ENCODE data around the gene SLC25A29. TPM values are rescaled to one million over a fixed set of nuclear protein-coding genes. Genes with fewer than 3 reads are reported as not detected.
"Not testable (repeated sequence)": the region's sequence is repeated elsewhere in the genome, so short reads cannot be mapped to it uniquely, and the experiment has no call there.

SLC25A29 gene
- total RNA-seq, 1 experiment from 2014 or later, result 179 TPM

DNA sequence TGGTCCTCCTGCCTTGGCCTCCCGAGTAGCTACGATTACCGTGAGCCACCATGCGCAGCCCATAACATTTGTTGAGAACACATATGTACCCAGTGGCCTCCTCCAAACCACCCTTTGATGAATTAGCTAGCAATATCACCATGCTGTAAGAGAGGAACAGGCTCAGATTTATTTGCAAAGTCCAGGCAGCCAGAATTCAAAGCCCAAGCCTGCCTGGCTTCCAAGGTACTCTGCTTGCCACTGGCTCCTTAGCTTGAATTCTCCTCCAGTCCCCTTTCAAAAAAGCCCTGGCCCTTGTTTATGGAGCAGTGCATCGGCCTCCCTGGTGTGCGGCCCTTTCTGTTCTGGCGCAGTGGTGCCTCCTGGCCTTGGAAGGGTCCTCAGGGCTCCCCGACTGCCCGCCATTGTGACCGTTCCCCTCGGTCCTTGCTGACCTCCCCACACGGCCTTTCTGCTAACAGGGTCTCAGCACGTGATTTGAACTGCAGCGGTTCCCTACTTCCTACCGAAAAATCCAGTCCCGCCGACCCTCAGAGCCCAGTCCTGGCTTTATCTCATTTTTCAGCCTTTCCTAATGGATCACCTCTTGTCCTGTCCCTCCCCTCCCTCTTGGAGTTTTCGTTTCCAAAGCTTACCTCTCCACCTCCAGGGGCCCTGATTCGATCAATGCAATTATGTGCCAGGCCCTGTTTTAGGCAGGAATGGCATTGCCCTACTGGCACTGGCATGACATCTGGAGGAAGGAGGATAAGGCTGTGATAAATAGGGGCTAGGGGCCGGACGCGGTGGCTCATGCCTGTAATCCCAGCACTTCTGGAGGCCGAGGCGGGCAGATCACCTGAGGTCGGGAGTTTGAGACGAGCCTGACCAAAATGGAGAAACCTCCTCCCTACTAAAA lies 22.0 kb downstream of the SLC25A29 start:
- POLR2A ChIA-PET, result no interaction called here
- TF ChIP-seq FOXK1 (CRISPR knock-in tag; IDR thresholded peaks at IDR 0.05) (no peak), ZNF423 (CRISPR knock-in tag; IDR thresholded peaks at IDR 0.05) (no peak), PRRX2 (CRISPR knock-in tag; IDR thresholded peaks at IDR 0.05) (no peak), KAT7 (CRISPR knock-in tag; IDR thresholded peaks at IDR 0.05; ENCODE audit: borderline replicate concordance) (no peak), ZNF138 (CRISPR knock-in tag; conservative IDR thresholded peaks at IDR 0.05) (no peak), ZNF219 (CRISPR knock-in tag; IDR thresholded peaks at IDR 0.05; ENCODE audit: borderline replicate concordance) (no peak), GTF2I (CRISPR knock-in tag; conservative IDR thresholded peaks at IDR 0.05) (no peak), PRDM15 (CRISPR knock-in tag; IDR thresholded peaks at IDR 0.05) (peak; percentile 87), ZNF416 (CRISPR knock-in tag; IDR thresholded peaks at IDR 0.05) (no peak), EMX1 (CRISPR knock-in tag; IDR thresholded peaks at IDR 0.05) (0 out of 2 replicates have a peak, but pooled peaks have one; percentile 39), ZNF121 (CRISPR knock-in tag; IDR thresholded peaks at IDR 0.05) (no peak), ZSCAN18 (CRISPR knock-in tag; IDR thresholded peaks at IDR 0.05) (no peak)
- TF ChIP-seq, protein P1, sequence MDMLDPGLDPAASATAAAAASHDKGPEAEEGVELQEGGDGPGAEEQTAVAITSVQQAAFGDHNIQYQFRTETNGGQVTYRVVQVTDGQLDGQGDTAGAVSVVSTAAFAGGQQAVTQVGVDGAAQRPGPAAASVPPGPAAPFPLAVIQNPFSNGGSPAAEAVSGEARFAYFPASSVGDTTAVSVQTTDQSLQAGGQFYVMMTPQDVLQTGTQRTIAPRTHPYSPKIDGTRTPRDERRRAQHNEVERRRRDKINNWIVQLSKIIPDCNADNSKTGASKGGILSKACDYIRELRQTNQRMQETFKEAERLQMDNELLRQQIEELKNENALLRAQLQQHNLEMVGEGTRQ (CRISPR knock-in tag; IDR thresholded peaks at IDR 0.05), result peak; percentile 35; the same call in 1 of the 2 replicates
- TF ChIP-seq, protein P2, sequence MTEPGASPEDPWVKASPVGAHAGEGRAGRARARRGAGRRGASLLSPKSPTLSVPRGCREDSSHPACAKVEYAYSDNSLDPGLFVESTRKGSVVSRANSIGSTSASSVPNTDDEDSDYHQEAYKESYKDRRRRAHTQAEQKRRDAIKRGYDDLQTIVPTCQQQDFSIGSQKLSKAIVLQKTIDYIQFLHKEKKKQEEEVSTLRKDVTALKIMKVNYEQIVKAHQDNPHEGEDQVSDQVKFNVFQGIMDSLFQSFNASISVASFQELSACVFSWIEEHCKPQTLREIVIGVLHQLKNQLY (CRISPR knock-in tag; IDR thresholded peaks at IDR 0.05), result no peak
- TF ChIP-seq, protein P3, sequence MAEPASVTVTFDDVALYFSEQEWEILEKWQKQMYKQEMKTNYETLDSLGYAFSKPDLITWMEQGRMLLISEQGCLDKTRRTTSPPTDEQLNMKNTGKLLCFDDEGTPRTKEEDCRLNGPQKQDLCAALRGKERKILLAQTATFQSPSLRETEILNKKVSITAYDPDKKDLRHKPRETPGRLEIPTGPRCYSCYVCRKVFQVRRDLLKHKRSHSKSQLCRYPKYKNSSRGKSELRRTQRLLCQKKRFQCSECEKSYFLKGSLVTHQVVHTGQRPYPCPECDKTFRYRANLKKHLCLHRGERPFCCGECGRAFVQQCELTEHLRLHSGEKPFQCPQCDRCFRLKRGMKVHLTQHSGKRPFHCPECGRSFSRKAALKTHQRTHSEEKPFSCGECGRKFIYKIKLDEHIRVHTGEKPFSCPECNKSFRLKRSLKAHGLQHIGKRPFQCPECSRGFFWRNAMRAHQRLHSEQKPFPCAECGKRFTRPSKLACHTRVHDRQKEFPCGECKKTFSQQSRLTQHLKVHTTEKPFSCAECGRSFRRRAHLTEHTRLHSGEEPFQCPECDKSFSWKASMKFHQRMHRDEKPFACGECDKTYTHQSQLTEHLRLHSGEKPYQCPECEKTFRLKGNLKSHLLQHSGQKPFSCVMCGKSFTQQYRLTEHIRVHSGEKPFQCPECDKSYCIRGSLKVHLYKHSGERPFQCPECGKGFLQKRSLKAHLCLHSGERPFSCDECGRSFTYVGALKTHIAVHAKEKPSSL (CRISPR knock-in tag; conservative IDR thresholded peaks at IDR 0.05), result no peak
- Mint-ChIP-seq H3K4me3 (peak overlapping the region; percentile 57), H3K27me3 (ENCODE audit: low read depth) (no peaks in the 10 kb centered on the region), H3K27ac (peak overlapping the region; percentile 68), H3K36me3 (no peaks in the 10 kb centered on the region; the same call in 1 of the 2 replicates), H3K9me3 (no peaks in the 10 kb centered on the region), H3K4me1 (peaks cover 53% of the 10 kb centered on the region)
- ATAC-seq (no peak), DNase-seq (ENCODE audit: low spot score) (no peak)
- CTCF ChIA-PET, result interaction anchor here (0.6 to 3.8 kb wide), 24 partner anchors 10 to 149 kb away, joined by 3 to 28 read pairs (median 6); partner anchors contain the start of gene DEGS2

- not testable (repeated sequence) for DNase-seq (ENCODE audit: low spot score); H3K36me3 Mint-ChIP-seq; ATAC-seq; H3K27me3 Mint-ChIP-seq (ENCODE audit: low read depth); H3K9me3 Mint-ChIP-seq; H3K4me3 Mint-ChIP-seq
- ChIA-PET POLR2A (interaction anchor here (0.6 kb wide), 1 partner anchor 124 kb away, joined by 4 read pairs; the partner anchor contains the start of gene DEGS2), CTCF (interaction anchor here (0.6 to 3.8 kb wide), 11 partner anchors 9 to 148 kb away, joined by 3 to 28 read pairs (median 4); no protein-coding TSS in a partner anchor)
- Mint-ChIP-seq H3K4me1 (peaks cover 54% of the 10 kb centered on the region), H3K27ac (peak overlapping the region; percentile 92)
Measured at GRCh38 chr14:100283436-100283835, 22.8 kb downstream of the SLC25A29 start.
